ENCODE measurements around the gene TSPAN8. TPM values are rescaled to one million over a fixed set of nuclear protein-coding genes. Genes with fewer than 3 reads are reported as not detected.

The TSPAN8 gene
- total and polyA plus RNA-seq, 9 of the 15 experiments (the other 6 are each of a cell fraction or from before 2014, with no cell fraction given) = 0.11 to 0.55 (median 0.25) TPM; not detected in 2

GRCh38 chr12:71105956-71106355, 51.8 kb downstream of the TSPAN8 start (continued):
- no peak for TF ChIP-seq ZBTB1 (CRISPR knock-in tag; IDR thresholded peaks at IDR 0.05; ENCODE audit: borderline replicate concordance, low read depth)
- TF ChIP-seq USF1 (CRISPR knock-in tag; IDR thresholded peaks at IDR 0.05) = no peak
- no peak for TF ChIP-seq ZNF699 (CRISPR knock-in tag; IDR thresholded peaks at IDR 0.05; ENCODE audit: insufficient replicate concordance)
- no peak for TF ChIP-seq NR2F6 (CRISPR knock-in tag; IDR thresholded peaks at IDR 0.05)
- TF ChIP-seq ZNF778 (CRISPR knock-in tag; IDR thresholded peaks at IDR 0.05) = no peak
- no peak for TF ChIP-seq HNRNPH1 (optimal IDR thresholded peaks at IDR 0.05; ENCODE audit: low read depth, low read length)

GRCh38 chr12:71092290-71092689, 65.5 kb downstream of the TSPAN8 start:
- FAIRE-seq (no peak), DNase-seq (ENCODE audit: extremely low read depth in 1 of 4, low spot score in 3 of 4) (no peak), ATAC-seq (no peak)
- ChIA-PET POLR2A (no interaction called here), CTCF (ENCODE audit: low intra/inter-chr PET ratio) (no interaction called here)
- no peak overlapping the region for H2AFZ ChIP-seq (ENCODE audit: low read depth, low read length)
- H3K79me2 ChIP-seq (ENCODE audit: control insufficient read depth, insufficient read depth, low read length) = no peaks in the 10 kb centered on the region
- no peaks in the 10 kb centered on the region for H3K4me1 ChIP-seq (replicated peaks in 1 of 2; ENCODE audit: control insufficient read depth in 2 of 2, insufficient read depth in 2 of 2, low read length in 2 of 2)
- no peak overlapping the region for H3K27ac ChIP-seq (ENCODE audit: extremely low read depth, low read depth, low read length)
- no peak overlapping the region for H3K4me3 ChIP-seq
- no peaks in the 10 kb centered on the region for H3K9me3 ChIP-seq (replicated peaks; ENCODE audit: control insufficient read depth, insufficient read depth, low read depth, low read length)
- no peaks in the 10 kb centered on the region for H3K9me1 ChIP-seq (ENCODE audit: control insufficient read depth, insufficient read depth, low read length)
- intact Hi-C loops (cut with micrococcal nuclease) (no loop called here), in situ Hi-C loops (cut with MboI) (no loop called here)
- no peaks in the 10 kb centered on the region for H3K27me3 ChIP-seq (ENCODE audit: control insufficient read depth in 2 of 2, insufficient read depth in 2 of 2, low read length in 2 of 2)
- TF ChIP-seq NRF1 (conservative IDR thresholded peaks at IDR 0.05 in 1 of 2, IDR thresholded peaks at IDR 0.05 in 1 of 2) (no peak), BMI1 (IDR thresholded peaks at IDR 0.05; ENCODE audit: low read length) (no peak), IRF9 (tag; IDR thresholded peaks at IDR 0.05) (no peak), KDM4B (IDR thresholded peaks at IDR 0.05; ENCODE audit: borderline replicate concordance in 2 of 2, low read depth in 1 of 2) (no peak)
- WGBS (ENCODE audit: insufficient coverage, low coverage, missing lambda C conversion rate) = 13% methylated on average over 1 of the region's 2 CpGs
- BruUV-seq (replicated peaks) = no TSS peak
- H4K20me1 ChIP-seq (replicated peaks; ENCODE audit: control insufficient read depth, insufficient read depth, low read length) = no peaks in the 10 kb centered on the region
- no peaks in the 10 kb centered on the region for H3K36me3 ChIP-seq (ENCODE audit: control insufficient read depth, insufficient read depth, low read length)
- no peak overlapping the region for H3K4me2 ChIP-seq (ENCODE audit: insufficient read depth, low read length)
- H3K9ac ChIP-seq (ENCODE audit: insufficient read depth in 1 of 2, low read depth in 2 of 2, low read length in 2 of 2) = no peak overlapping the region
